Measurements from ENCODE around the gene IAH1.

GRCh38 chr2:9536504-9536903, 62.2 kb downstream of the IAH1 start:
- TF ChIP-seq CTCF (IDR thresholded peaks at IDR 0.05; ENCODE audit: low read length) (no peak), EZH2phosphoT487 (IDR thresholded peaks at IDR 0.05; ENCODE audit: low read length) (no peak)

Measured in MM.1S (cell line).